ENCODE measurements around the gene BAZ2A.

Gene BAZ2A

DNA sequence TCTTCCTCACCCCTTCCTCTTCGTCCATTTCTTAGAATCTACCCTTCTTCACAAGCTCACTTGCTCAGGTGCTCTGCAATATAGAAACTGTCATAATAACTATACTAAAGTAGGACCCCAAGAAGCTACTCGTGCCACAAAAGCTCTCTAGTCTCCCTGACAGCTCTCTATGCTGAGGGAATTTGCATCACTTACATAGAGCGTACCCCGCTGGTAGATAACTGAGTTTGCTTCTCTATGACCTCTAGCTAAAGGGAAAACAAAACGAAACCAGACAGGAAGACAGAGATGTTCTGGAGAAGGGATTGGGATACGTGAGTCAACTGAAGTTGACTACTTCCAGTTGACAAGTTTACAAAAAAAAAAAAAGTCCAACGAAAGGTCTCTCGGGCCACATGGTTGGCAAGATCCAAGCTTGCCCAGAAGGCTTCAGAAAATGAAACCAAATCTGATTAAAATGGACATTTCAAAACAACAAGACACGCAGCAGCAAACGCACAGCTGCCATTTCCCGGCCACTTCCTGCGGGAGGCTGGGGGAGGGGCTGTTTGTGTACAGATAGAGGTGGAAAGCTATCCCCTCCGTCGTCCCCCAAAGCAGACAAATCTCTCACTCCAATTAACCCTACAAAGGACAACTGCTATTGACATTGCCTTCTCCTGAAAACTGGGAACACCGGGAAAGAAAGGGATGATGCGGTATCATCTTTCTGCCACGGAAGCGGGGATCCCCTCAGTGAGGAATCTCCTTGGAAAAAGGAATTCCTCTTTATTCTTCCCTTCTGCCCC is 1.3 kb downstream of the BAZ2A start:
- TF ChIP-seq GATA3 (IDR thresholded peaks at IDR 0.05; ENCODE audit: low read depth, low read length), result no peak
- TF ChIP-seq GATA2 (IDR thresholded peaks at IDR 0.05; ENCODE audit: low read depth, low read length), result no peak

DNA sequence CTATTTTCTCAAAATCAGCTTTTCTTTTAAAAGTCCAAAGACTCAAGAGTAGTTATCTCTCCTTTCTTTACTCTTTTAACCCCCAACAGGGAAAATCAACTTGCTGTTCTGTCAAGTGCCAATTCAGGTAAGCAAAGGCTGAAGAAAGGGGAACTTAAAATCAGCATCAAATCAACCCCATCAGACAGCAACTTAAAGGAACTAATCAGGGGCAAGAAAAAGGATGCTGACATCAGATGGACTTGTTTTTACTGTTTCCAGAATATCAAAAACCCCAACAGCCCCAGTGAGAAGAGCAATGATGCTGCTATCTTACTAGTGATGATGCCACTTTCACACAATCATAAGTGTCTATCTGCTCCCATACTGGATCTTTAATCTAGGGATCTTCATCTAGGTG is 3.4 kb downstream of the BAZ2A start:
- no peak for TF ChIP-seq GATA3 (IDR thresholded peaks at IDR 0.05; ENCODE audit: low read depth, low read length)
- no peak for TF ChIP-seq GATA2 (IDR thresholded peaks at IDR 0.05; ENCODE audit: low read depth, low read length)

DNA sequence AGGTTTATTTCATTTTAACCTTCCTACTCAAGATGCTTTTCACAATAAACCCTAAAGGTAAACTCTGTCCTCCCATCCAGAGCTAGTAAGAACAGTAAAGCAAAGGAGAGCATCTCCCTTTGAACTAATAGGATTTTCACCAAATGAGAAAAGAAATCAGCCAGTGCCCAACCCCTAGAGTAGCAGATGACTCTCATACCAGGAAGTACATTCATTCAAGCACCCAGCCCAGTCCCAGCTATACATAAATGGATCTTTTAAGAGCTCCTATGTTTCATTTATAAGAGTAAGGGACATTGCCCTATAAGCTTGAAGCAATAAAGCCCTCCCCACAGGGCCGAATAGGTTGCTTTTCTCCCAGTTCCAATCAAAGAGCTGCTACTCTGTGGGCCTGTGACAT is 7.6 kb downstream of the BAZ2A start:
- TF ChIP-seq GATA3 (IDR thresholded peaks at IDR 0.05; ENCODE audit: low read depth, low read length), result no peak
- TF ChIP-seq GATA2 (IDR thresholded peaks at IDR 0.05; ENCODE audit: low read depth, low read length), result no peak

DNA sequence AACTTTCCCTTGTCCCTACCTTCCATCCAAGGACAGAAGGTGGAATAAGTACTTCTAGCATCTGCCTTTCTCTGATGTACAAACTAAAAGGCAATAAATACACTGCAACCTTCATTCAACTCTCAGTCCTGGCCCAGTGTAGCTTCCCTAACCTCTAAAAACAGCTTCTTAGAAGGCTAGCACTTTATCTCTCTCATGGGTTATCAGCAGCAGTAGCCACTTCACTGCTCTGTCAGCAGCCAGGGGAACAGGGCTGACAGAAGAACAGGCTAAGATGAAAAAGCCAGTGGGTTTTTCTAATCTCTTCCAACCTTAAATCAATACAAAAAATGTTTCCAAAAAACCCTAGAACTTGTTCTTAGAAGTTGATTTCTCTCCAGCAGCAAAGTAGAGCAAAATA is 13.2 kb downstream of the BAZ2A start:
- no peak for TF ChIP-seq GATA3 (IDR thresholded peaks at IDR 0.05; ENCODE audit: low read depth, low read length)
- no peak for TF ChIP-seq GATA2 (IDR thresholded peaks at IDR 0.05; ENCODE audit: low read depth, low read length)

DNA sequence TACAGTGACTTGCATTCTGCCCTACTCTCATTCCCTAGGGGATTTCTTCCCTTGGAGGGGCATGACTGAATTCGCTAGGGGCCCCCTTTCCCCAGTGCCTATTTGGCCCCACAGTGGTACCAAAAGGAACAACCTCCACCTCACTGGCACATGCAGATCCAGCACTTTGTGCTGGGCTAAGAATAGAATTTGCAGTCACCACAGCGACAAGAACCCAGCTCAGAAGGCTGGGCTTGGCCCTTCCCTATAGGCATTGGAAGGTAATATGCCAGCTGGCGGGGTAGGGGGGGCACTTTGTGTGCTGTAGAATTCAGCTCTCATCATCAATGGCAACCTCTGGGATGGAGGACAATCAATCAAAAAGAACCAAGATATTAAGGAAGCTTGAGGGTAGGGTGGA is 13.9 kb downstream of the BAZ2A start:
- no peak for TF ChIP-seq GATA2 (IDR thresholded peaks at IDR 0.05; ENCODE audit: low read depth, low read length)
- TF ChIP-seq GATA3 (IDR thresholded peaks at IDR 0.05; ENCODE audit: low read depth, low read length), result no peak

DNA sequence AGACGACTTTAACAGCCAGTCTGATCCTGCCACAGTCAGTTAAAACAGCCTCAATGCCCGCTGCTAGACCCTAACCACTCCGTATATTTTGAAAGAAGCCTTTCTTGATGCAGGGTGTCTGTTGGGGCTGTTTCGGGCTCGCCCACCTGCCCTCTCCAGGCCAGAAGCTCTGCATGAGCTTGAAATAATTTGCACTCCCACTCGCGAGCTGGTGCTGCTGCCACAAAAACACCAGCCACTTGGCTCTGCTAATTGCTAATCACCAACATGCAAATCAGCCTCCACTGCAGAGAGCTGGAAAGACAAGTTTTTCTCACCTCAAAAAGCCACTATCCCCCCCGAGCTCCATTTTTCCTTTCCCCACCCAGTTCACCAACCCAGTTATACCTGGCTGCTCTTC is 15.5 kb downstream of the BAZ2A start:
- TF ChIP-seq GATA3 (IDR thresholded peaks at IDR 0.05; ENCODE audit: low read depth, low read length), result no peak
- no peak for TF ChIP-seq GATA2 (IDR thresholded peaks at IDR 0.05; ENCODE audit: low read depth, low read length)

DNA sequence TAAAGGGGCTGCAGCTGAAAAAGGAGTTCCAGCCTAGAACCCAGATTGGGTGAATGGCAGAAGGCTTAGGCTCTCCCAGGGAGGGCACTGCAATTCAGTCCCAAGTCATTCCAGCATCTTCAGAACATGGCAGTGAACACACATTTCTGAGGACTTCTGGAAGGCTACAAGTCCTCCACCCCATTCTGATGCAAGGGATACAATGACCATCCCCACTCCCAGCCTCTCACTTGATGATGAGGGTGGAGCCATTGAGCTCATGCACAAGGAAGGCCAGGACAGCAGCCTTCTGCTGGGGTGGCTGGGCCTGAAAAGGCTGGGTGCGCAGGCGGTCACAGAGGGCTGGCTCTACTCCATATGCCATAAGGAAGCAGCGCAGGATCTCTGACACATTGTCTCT is 25.8 kb downstream of the BAZ2A start:
- TF ChIP-seq GATA2 (IDR thresholded peaks at IDR 0.05; ENCODE audit: low read depth, low read length) (no peak), GATA3 (IDR thresholded peaks at IDR 0.05; ENCODE audit: low read depth, low read length) (no peak)

DNA sequence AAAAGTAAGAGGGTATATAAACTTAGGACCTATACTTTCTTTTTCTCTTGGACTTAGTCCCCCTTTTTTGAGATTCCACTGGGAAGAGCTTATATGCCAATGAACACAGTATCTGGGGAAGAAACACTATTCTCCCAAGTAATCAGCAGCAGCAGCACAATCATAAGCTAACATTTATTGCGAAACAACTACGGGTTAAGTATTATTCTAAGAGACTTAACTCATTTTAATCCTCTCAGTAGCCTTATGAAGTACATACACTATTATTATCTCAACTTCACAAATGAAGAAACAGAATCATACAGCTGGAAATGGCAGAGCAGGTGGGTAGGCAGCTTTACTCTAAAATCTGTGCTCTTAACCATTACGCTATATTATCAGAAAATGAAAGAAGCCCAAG is 27.9 kb downstream of the BAZ2A start:
- TF ChIP-seq GATA3 (IDR thresholded peaks at IDR 0.05; ENCODE audit: low read depth, low read length) (no peak), GATA2 (IDR thresholded peaks at IDR 0.05; ENCODE audit: low read depth, low read length) (no peak)

DNA sequence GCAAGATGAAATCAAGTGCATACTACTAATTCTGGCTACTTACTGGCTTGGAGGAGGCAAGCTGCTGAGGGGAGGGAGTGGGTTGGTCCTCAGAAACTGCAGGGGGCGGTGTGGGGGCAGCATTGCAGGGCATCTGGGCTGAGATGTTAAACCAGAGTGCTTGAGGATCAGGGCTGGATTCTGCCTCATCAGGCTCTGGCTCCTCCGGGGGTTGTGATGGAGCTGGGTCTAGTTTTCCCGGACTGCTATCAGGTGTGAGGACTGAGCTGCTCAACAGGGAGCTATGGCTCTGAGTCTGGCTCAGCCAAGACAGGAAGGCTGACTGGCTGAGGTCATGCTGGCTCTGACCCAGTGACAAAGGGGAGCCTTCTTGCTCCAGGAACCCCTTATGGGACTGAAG is 28.6 kb downstream of the BAZ2A start:
- no peak for TF ChIP-seq GATA2 (IDR thresholded peaks at IDR 0.05; ENCODE audit: low read depth, low read length)
- no peak for TF ChIP-seq GATA3 (IDR thresholded peaks at IDR 0.05; ENCODE audit: low read depth, low read length)

DNA sequence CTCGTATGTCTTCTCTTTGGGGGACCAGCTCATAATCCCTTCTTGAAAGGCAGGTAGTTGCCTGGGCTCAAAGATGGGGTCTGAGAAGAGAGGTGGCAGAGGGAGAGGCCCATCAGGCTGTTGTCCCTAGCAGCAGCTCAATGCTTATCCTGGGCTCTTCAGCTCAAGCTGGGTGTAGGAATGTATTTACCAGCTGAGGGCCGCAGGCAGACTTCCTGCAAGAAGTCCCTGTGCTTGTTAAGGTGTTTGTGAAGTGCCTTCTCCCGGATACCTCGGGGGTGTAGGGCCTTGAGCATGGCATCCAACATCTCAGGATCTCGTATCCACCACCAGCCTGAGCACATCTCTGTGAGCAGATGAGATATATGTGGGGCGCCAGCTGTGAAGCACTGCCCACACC is 29.4 kb downstream of the BAZ2A start:
- TF ChIP-seq GATA2 (IDR thresholded peaks at IDR 0.05; ENCODE audit: low read depth, low read length) (no peak), GATA3 (IDR thresholded peaks at IDR 0.05; ENCODE audit: low read depth, low read length) (no peak)

DNA sequence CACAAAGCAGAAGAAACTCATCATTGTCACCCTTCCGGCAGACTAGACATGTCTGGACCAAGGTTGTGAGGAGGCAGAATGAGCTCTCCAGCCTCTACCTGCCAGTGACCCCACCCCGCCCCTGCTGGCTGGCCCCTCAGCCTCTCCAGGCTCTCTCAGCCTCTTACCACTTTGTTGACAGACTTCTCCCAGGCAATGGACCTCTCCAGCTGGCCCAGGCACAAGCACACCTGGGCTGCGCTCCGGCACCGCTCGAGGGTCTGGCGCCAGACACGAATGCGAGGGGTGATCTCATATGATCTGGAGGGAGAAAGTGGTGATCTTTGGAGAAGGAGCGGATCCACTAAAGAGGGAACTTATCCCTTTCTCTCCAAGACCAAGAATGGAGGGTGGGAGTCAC is 30.3 kb downstream of the BAZ2A start:
- TF ChIP-seq GATA3 (IDR thresholded peaks at IDR 0.05; ENCODE audit: low read depth, low read length) (no peak), GATA2 (IDR thresholded peaks at IDR 0.05; ENCODE audit: low read depth, low read length) (no peak)

DNA sequence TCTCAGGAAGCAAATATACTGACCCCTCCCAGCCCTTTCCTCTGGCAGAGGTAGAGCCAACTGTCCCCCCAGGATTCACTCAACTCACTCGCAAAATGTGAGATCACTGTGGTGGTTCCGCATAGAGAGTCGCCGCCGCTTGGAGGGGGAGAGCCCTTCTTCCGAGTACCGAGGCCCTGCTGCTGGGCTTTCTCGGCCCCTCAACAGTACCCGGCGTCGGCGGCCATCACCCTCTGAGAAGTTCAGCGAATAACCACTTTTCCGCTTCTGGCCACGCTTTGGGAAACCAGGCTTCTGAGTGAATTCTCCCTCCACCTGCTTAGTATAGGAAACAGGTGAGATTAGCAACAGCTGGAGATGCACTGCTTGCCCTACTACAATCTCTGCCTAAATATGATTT is 31.1 kb downstream of the BAZ2A start:
- TF ChIP-seq GATA3 (IDR thresholded peaks at IDR 0.05; ENCODE audit: low read depth, low read length) (no peak), GATA2 (IDR thresholded peaks at IDR 0.05; ENCODE audit: low read depth, low read length) (no peak)

DNA sequence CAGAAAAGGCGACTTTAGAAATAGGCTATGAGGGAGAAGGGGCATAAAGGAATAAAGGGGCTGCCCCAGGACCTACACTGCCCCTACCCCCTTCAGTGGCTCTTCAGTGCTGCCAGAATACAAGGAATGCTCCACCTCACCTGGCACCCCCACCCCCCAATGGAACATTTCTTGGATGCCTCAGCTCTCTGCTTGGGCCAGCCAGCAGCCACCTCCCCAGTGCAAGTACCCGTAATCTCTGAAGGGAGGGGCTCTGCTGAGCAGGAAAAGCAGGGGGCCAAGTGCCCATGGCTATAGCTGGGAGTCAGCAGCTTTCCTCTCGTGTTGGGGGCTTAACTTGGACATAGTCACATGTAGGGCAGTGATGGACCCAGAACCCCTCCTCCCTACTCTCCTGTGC is 33.3 kb downstream of the BAZ2A start:
- TF ChIP-seq GATA3 (IDR thresholded peaks at IDR 0.05; ENCODE audit: low read depth, low read length), result no peak
- TF ChIP-seq GATA2 (IDR thresholded peaks at IDR 0.05; ENCODE audit: low read depth, low read length), result no peak

DNA sequence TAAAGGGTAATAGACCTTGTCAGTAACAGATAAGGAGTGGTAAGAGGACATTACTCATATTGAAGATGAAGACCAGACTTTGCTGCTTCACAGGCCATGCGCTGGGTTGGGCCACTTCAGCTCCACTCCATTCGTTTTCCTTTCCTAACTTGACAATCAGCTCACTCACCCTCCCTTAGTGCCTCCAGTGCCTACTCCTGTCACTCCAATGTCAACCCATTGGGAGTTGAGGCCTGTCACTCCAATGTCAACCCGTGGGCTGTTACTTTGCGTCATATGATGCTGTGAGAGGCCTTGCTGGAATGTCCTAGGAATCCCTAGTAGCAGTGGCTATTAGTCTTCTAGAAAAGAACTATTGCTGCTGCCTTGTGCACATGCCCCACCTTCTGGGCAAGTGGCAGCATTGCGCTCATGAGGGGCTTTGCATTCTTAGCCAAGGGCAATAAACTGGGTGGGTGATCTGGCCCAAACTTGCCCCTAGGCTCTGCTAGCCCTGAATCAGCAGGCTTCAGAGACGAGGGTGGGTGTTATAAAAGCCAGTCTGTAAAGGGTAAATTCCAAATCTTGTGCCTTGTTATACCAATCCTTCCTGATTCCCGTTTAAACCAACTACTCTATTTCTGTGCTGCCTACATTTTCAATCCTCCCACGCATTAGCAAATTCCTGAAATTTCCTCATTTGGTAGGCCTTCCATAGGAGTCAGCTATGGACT is 36.1 kb downstream of the BAZ2A start:
- no peak for TF ChIP-seq GATA2 (IDR thresholded peaks at IDR 0.05; ENCODE audit: low read depth, low read length)
- no peak for TF ChIP-seq GATA3 (IDR thresholded peaks at IDR 0.05; ENCODE audit: low read depth, low read length)

DNA sequence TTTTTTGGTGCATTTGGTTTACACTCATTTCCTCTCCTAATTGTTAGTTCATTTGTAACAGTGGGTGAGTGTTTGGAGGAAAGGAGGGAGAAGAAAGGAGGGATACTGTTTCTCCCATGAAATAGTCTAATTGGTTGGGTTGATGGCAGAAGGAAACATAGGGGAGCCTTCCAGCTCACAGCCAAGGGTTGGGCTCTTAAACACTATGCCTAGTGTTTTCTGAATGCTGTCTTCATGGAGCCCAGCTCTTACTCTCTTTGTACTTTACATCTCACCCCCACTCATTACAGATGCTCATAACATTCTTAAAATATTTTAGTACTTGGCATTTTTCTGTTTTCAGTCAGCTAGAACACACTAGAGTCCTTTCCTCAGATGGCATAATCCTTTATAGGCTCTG is 38.2 kb downstream of the BAZ2A start:
- no peak for TF ChIP-seq GATA3 (IDR thresholded peaks at IDR 0.05; ENCODE audit: low read depth, low read length)
- no peak for TF ChIP-seq GATA2 (IDR thresholded peaks at IDR 0.05; ENCODE audit: low read depth, low read length)

Data from SH-SY5Y (cell line).